ENCODE measurements around the gene C1orf159.

DNA sequence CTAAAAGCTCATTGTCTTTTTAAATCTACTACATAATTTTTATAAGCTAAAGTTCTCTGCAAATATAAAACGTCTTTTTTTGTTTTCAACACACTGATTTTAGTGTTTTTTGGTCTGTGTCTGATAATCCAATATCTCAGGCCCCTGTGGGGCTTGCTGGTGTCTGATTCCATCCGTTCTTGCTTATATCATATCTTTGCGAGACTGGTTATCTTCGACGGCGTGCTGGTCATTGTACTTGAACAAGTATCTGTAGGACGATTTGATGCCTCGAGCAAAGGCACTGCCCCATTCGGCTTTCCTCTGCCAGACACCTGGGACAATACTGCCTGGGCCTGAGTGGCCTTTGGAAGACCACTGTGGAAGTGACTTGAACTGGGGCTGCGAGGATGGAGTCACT is 39.4 kb upstream of the C1orf159 start:
- TF ChIP-seq BMI1 (IDR thresholded peaks at IDR 0.05; ENCODE audit: borderline replicate concordance) = no peak
- TF ChIP-seq FOXK2 (IDR thresholded peaks at IDR 0.05) = no peak
- TF ChIP-seq, protein P1, sequence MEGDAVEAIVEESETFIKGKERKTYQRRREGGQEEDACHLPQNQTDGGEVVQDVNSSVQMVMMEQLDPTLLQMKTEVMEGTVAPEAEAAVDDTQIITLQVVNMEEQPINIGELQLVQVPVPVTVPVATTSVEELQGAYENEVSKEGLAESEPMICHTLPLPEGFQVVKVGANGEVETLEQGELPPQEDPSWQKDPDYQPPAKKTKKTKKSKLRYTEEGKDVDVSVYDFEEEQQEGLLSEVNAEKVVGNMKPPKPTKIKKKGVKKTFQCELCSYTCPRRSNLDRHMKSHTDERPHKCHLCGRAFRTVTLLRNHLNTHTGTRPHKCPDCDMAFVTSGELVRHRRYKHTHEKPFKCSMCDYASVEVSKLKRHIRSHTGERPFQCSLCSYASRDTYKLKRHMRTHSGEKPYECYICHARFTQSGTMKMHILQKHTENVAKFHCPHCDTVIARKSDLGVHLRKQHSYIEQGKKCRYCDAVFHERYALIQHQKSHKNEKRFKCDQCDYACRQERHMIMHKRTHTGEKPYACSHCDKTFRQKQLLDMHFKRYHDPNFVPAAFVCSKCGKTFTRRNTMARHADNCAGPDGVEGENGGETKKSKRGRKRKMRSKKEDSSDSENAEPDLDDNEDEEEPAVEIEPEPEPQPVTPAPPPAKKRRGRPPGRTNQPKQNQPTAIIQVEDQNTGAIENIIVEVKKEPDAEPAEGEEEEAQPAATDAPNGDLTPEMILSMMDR (IDR thresholded peaks at IDR 0.05 in 2 of 3, conservative IDR thresholded peaks at IDR 0.05 in 1 of 3; ENCODE audit: control insufficient read depth in 2 of 3, extremely low read depth in 1 of 3, insufficient read depth in 1 of 3, low read depth in 3 of 3, low read length in 3 of 3) = no peak
- TF ChIP-seq ZNF592 (IDR thresholded peaks at IDR 0.05) = no peak
- TF ChIP-seq MTA2 (IDR thresholded peaks at IDR 0.05; ENCODE audit: low read depth) = no peak
- no peak for TF ChIP-seq POLR2A (IDR thresholded peaks at IDR 0.05; ENCODE audit: low read depth, low read length)
- TF ChIP-seq MXI1 (IDR thresholded peaks at IDR 0.05; ENCODE audit: low read depth, low read length) = no peak
- TF ChIP-seq PBX3 (IDR thresholded peaks at IDR 0.05; ENCODE audit: insufficient replicate concordance, low read depth, low read length) = no peak
- TF ChIP-seq POLR2AphosphoS2 (IDR thresholded peaks at IDR 0.05; ENCODE audit: low read depth, low read length) = no peak
- TF ChIP-seq PKNOX1 (IDR thresholded peaks at IDR 0.05) = no peak

Measured in GM12878 (cell line).